GM23338 (cell line): ENCODE results near the gene FAM181B.

Experiments used
- CREB1 ChIP-seq: fragments of 250-450 bp; sonication (Bioruptor Pico); IDR thresholded peaks from 2 replicates; pipeline ENCODE4 v1.5.0; 2020; ENCODE audit warnings: low read depth, mild to moderate bottlenecking, moderate library complexity
- CTCF ChIP-seq, 2 experiments: fragments of 200-600 bp in 1 of 2; sonication (generic) in 1 of 2; conservative IDR thresholded peaks; 2 replicates each; pipeline versions ENCODE4 v1.5.1 to v1.6.1; 2016 to 2017; ENCODE audit warnings: antibody characterized with exemption in 2 of 2, low read depth in 2 of 2, mild to moderate bottlenecking in 2 of 2, moderate library complexity in 1 of 2
- EZH2 ChIP-seq: fragments of 200-600 bp; sonication (generic); IDR thresholded peaks from one replicate; pipeline ENCODE4 v1.8.0; 2017; ENCODE audit warnings: antibody characterized with exemption, mild to moderate bottlenecking, low read depth; ENCODE audit not compliant: unreplicated experiment
- EZH2phosphoT487 ChIP-seq: fragments of 200-600 bp; sonication (generic); IDR thresholded peaks from one replicate; pipeline ENCODE4 v1.8.1; 2018; ENCODE audit warnings: antibody characterized with exemption; ENCODE audit not compliant: unreplicated experiment
- JUNB ChIP-seq: IDR thresholded peaks from one replicate; pipeline ENCODE4 v1.6.1; 2016; ENCODE audit warnings: antibody characterized with exemption; ENCODE audit not compliant: unreplicated experiment
- NANOG ChIP-seq: IDR thresholded peaks from 2 replicates; pipeline ENCODE4 v1.6.1; 2016; ENCODE audit warnings: antibody characterized with exemption, borderline replicate concordance
- POLR2AphosphoS5 ChIP-seq: IDR thresholded peaks from 2 replicates; pipeline ENCODE4 v1.6.1; 2016; ENCODE audit warnings: antibody characterized with exemption, low read depth
- REST ChIP-seq: IDR thresholded peaks from one replicate; pipeline ENCODE4 v1.6.1; 2018; ENCODE audit warnings: antibody characterized with exemption; ENCODE audit not compliant: unreplicated experiment
- ZNF114 ChIP-seq: fragments of 250-450 bp; sonication (Bioruptor Pico); IDR thresholded peaks from 2 replicates; pipeline ENCODE4 v1.5.0; 2020; ENCODE audit warnings: mild to moderate bottlenecking, moderate library complexity
- ZNF331 ChIP-seq: fragments of 250-450 bp; sonication (Bioruptor Pico); IDR thresholded peaks from 2 replicates; pipeline ENCODE4 v1.5.0; 2020; ENCODE audit warnings: low read depth, mild to moderate bottlenecking, moderate library complexity

- no peak for TF ChIP-seq CTCF (conservative IDR thresholded peaks at IDR 0.05; ENCODE audit: low read depth in 2 of 2)
- TF ChIP-seq POLR2AphosphoS5, result no peak
- no peak for TF ChIP-seq REST
- peak; percentile 45 for TF ChIP-seq EZH2
- no peak for TF ChIP-seq EZH2phosphoT487
- TF ChIP-seq ZNF114 (CRISPR knock-in tag), result no peak
- TF ChIP-seq CREB1, result no peak
- no peak for TF ChIP-seq JUNB
- no peak for TF ChIP-seq NANOG
- no peak for TF ChIP-seq ZNF331
Measured at GRCh38 chr11:82730754-82731153, 2.9 kb downstream of the FAM181B start.
